GM21528 (cell line): ENCODE data around the gene AUTS2.

Experiments used
- ATAC-seq: cut with Tn5 transposase; IDR thresholded peaks from one replicate; pipeline ENCODE4 v1.9.1; 2021; ENCODE audit warnings: mild to moderate bottlenecking, moderate library complexity; ENCODE audit not compliant: unreplicated experiment, low FRiP score

AUTS2 gene

DNA sequence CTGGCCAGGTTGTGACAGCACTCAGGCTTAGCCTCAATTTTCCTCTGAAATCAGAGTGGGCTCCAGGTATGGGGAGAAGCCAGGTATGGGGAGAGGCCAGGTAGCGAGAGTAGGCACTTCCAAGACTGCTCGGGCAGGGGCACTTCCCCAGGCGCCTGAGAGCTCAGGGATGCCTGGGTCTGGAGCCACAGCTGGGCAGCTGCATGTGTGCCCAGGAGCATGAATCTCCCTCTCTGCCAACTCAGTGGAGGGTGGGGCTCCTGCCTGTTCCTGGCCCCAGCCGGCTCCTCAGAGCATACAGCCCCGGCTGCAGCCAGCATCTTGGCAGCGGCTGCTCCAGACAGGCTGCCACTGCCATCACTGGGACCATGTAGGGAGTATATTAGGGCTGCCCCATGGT, 313.9 kb downstream of the AUTS2 start:
- no peak for ATAC-seq

DNA sequence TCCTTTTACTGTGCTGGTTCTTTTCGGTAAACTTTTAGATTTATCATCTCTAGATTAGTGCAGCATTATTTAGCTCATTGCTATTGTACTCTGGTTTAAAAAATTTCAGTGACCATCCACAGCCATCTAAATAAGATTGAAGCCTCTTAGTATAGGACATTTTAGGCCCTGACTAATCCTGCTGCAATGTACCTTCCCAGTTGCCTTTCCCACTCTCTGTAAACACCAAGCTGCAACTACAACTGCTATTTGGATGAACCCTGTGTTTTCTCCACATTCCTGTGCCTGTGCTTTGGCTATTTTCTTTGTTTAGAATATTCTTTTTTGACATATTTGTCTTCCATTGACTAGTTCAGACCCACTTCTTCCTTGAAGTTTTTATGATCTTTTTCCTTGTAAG, 314.6 kb downstream of the AUTS2 start:
- no peak for ATAC-seq

- ATAC-seq: no peak
Measured at GRCh38 chr7:69919426-69920111, 321.3 kb downstream of the AUTS2 start.

GRCh38 chr7:69920797-69921196, 322.5 kb downstream of the AUTS2 start:
- no peak for ATAC-seq

- peak; percentile 92 for ATAC-seq
Measured at GRCh38 chr7:69922026-69922803, 323.9 kb downstream of the AUTS2 start.

DNA sequence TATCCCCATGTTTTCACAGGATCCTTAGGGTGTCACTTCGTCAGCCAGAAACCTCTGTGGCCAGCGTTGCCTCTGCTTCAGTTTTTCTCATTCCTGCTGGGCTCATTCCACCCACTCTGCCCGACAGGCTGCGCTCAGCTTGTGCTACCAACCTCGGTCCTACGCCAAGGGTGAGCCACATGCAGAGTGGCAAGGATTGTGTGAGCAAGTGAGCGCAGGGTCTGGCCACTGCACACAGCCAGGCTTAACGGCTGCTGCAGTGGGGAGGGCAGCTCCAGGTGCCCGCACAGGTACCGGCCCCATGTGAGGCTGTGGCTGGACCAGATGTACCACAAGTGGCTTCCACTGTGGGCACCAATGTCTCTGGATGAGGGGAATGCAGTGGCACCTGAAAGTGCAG, 329.2 kb downstream of the AUTS2 start:
- no peak for ATAC-seq

GRCh38 chr7:69928621-69929020, 330.3 kb downstream of the AUTS2 start:
- no peak for ATAC-seq

DNA sequence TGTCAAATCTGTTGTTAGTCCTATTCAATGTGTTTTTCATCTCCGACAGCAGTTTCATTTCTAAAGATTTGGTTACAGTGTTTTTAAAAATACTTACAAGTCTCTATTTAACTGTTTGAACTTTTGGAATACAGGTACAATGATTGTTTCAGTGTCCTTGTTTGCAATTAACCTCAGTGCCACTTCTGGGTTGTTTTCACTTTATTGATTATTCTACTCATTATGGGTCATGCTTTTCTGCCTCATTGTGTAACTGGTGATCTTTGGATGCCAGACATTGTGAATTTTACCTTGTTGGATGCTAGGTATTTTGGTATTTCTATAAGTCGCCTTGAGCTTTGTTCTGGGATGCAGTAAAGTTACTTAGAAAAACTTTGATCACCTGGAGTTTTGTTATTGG, 331.3 kb downstream of the AUTS2 start:
- no peak for ATAC-seq

DNA sequence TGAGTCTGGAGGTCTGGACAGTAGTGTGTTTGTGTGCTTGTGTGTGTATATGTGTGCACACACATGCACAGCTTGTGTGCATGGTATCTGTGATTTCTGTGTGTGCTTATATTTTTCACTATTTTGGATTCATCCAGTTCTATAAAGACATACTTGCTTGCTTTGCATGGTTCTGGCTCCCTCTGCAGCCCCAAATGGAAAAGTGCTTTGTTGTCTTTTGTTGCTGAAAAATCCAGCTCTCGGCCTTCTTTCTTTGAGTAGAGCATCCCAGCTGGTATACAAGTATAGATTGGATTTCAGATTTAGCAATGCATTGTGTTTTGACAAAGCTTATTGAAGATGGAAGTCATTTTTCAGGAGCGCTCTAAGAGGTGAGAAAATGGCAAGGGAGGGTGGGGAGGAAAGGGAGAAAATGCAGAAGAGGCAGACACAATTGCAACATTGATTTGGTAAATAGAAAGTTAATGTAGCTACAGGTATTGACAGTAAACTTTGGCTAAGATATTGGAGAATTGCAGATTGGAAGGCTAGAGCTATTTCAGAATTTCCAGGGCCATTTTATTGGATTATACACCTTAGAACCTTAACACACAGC, 333.9 kb downstream of the AUTS2 start:
- ATAC-seq: no peak

- no peak for ATAC-seq
Measured at GRCh38 chr7:69934144-69934903, 336.0 kb downstream of the AUTS2 start.

GRCh38 chr7:69935107-69935506, 336.8 kb downstream of the AUTS2 start:
- no peak for ATAC-seq

DNA sequence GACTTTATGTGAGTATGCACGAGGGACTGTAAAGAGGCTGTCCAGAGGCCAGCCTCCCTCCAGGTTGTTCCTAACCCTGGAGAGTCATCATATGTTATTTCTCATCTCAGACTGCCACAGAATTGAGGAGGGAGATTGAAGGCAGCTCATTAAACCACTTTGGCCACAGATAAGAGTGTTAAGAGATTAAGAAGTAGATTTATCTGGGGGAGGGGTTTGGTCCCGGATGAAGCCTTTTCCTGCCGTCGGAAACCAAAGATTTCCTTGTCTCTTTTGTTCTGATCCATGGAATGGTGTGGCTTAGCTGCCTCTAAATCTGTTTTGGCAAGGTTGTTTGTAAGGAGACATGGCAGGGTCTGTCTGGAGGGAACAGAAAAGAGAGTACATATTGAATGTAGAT, 338.8 kb downstream of the AUTS2 start:
- ATAC-seq: no peak

DNA sequence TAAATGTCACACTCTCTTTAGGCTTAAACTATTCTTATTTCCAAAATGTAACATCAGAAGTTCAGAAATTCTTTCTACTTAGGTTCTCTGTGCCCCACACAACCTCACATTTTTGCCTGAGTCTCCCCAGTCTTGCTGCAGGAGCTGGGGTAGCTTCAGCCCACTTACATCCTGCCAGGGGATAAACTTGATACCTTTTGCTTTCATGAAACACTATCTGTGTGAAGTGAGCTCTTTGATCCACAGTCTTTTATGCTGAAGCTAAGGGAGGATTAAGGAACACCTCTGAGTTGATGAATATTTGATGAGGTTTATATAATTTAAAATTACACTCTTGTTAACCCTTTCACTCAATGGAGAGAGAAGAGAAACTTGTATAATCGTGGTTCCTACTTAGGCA, 341.0 kb downstream of the AUTS2 start:
- ATAC-seq: no peak

DNA sequence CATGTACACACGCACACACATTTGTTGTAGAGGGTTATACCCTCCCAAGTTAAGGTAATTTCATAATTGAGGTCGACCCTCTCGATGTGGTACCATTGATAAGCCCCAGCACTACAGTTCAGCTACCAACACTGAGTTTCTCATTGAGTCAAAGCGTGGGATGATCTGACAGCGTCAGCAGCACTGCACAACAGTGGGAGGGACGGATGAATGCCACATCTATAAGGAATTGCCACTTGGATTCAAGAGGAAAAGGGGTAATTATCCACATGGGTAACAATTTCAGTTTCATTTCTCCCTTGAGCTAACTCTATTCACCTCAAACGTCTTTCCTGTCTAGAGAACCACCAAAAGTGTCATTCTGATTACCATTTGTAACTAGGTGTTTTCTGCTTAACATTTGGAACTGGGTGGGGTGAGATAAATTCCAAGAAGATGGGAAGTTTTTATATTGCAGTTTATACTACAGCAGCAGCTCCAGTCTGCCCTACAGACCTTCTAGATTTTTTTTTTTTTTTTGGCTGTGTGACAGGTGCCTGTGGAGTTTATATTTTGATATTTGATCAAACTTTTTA, 342.9 kb downstream of the AUTS2 start:
- no peak for ATAC-seq

- no peak for ATAC-seq
Measured at GRCh38 chr7:69942573-69942972, 344.3 kb downstream of the AUTS2 start.

DNA sequence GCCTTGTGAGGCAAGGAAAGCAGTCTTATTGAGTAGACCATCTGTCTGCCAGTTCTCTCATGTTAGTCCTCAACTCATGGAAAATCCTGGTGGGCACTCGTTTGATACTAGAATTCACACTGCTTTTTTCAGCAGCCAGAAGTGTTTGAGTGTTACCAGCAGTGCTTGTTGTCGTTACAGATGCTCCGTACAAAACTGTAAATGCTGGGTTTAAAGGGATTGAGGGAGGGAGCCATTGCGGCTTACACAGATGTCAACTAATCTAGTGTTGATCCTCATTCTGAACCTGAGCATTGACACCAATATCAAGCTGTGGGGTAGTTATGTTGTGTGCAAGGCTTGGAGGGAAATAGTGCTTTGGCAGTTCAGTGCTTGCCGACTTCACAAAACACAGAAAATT, 348.6 kb downstream of the AUTS2 start:
- ATAC-seq: no peak

- ATAC-seq: no peak
Measured at GRCh38 chr7:69947998-69948397, 349.7 kb downstream of the AUTS2 start.

DNA sequence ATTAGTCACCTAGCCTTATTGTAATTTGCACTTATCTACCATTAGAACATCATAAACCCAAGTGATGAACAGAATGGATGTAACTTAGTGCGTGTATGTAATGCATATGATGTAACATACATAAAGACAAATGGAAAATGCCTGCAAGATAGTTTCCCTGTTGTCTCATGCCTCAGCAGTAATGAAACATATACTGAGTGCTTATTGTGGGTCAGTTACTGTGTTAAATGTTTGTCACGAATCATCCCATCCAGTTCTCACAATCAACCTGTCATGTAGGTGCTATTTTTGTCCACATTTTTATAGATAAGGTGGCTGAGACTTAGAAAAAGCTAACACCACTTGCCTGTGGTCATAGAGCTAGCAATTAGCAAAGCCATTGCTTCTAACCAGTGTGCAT, 350.8 kb downstream of the AUTS2 start:
- ATAC-seq: no peak

GRCh38 chr7:69951458-69951857, 353.2 kb downstream of the AUTS2 start:
- ATAC-seq: no peak

GRCh38 chr7:69953136-69954067, 355.1 kb downstream of the AUTS2 start:
- ATAC-seq: no peak
